SK-N-SH (cell line): Measurements from ENCODE around the gene PUM1.

Experiments
- CTCF ChIP-seq: fragments of 200-600 bp; sonication (generic); IDR thresholded peaks from 2 replicates; pipeline ENCODE4 v1.6.1; 2017; ENCODE audit warnings: antibody characterized with exemption, mild to moderate bottlenecking, moderate library complexity
- EP300 ChIP-seq, 2 experiments: IDR thresholded peaks; 2 replicates each; pipeline versions ENCODE4 v1.4.0 to v1.6.1; 2012; ENCODE audit warnings: borderline replicate concordance in 1 of 2, low read depth in 1 of 2, low read length in 1 of 2
- MXI1 ChIP-seq: IDR thresholded peaks from 2 replicates; pipeline ENCODE4 v1.6.1; 2012; ENCODE audit warnings: mild to moderate bottlenecking, low read depth, low read length, improper control_type of control experiment
- ZBTB33 ChIP-seq: IDR thresholded peaks from 2 replicates; pipeline ENCODE4 v1.4.0; 2012; ENCODE audit warnings: low read depth, borderline replicate concordance

DNA sequence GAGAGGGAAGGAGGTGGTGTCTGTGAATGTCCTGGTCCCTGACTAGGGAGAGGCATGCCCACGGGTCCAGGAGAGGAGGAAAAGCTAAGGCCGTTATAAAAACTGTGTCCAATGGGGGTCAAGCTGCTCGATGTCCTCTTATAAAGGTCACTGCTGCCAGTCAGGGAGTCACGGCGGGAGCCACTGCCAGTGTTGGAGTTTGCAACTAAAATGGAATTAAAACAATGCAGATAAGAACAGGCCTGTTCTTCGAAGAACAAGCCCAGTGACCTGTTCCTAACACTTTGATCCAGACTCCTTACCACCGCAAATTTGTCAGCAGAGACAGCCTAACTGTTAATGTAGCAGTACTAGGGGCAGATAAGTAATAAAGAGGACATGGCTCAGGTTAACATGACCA lies 100.8 kb downstream of the PUM1 start:
- TF ChIP-seq ZBTB33 = no peak
- TF ChIP-seq CTCF = no peak
- no peak for TF ChIP-seq MXI1
- TF ChIP-seq EP300 (IDR thresholded peaks at IDR 0.05; ENCODE audit: borderline replicate concordance in 1 of 2, low read depth in 1 of 2, low read length in 1 of 2) = no peak
